ENCODE measurements around the gene NOP10.

- TF ChIP-seq CTCF (IDR thresholded peaks at IDR 0.05) (no peak), POLR2A (IDR thresholded peaks at IDR 0.05) (no peak)
These were observed 7.5 kb downstream of the NOP10 start for GRCh38 chr15:34335176-34336032.

All from testis (tissue), 2 donors.